Activated CD4-positive, CD25-positive, alpha-beta regulatory T cell treated with anti-CD3 and anti-CD28 coated beads, Interleukin-2, amount 50 U/mL, for 16 hours (primary cell): ENCODE data around the gene STX16.
A peak's percentile ranks its signal among the peaks of the same experiment; 100 is the strongest.

Experiments
- DNase-seq: peaks from one replicate; pipeline ENCODE4 v3.0.0-alpha.2; 2020; ENCODE audit warnings: low read depth, low spot score

Gene STX16, protein sequence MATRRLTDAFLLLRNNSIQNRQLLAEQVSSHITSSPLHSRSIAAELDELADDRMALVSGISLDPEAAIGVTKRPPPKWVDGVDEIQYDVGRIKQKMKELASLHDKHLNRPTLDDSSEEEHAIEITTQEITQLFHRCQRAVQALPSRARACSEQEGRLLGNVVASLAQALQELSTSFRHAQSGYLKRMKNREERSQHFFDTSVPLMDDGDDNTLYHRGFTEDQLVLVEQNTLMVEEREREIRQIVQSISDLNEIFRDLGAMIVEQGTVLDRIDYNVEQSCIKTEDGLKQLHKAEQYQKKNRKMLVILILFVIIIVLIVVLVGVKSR

DNA sequence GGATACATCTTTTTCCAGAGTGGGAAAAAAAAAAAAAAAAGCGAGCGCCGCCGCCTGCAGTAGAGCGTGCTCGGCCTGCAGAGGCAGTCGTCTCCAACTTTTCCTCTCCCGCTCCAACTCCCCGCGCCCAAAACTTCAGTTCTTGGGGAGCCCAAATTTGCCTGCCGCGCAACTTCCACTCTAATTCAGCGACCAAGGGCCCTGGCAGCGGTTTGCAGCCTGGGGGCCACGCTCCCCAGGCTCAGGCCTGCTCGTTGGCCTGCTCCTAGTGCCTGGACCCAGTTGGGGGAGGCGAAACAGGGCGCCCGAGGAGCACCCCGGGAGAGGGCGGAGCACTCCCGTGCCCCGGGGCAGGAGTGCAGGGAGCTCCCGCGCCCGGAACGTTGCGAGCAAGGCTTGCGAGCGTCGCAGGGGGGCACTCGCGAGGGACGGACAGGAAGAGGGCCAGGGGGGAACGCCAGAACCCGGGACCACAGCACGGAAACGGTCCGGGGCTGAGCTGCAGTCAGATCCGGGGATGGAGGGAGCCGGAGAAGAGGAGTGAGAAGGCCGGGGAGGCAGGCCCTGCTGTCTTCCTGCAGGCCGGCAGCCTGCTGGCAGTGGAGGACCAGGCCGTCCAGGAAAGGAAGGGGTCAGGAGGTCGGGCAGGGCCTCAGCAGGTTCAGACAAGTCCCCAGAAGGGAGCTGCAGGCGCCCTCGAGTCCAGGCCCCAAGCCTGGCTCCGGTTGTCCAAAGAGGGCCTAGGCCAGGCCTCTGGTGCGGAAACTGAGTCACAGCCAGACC lies at the start of gene STX16:
Gene STX16, plus strand, starts transcription at position 508 of the 783 bp plus-strand sequence. CDS start 724 bp downstream, outside the sequence.
- DNase-seq = peak; percentile 74

DNA sequence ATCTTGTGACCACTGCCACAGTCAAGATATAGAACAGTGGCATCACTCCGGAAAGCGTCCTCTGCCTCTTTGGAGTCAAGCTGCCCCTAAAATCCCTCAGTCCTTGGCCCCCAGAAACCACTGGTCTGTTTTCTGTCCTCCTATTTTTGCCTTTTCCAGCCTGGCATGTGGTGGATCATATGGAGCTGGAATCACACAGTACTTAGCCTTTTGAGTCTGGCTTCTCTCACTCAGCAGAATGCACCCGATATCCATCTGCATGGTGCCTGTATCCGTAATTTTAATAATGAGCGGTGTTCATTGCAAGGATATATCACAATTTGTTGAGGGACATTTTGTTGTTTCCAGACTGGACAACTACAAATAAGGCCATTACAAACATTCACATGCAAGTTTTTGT lies 49.0 kb upstream of the STX16 start:
- no peak for DNase-seq

DNA sequence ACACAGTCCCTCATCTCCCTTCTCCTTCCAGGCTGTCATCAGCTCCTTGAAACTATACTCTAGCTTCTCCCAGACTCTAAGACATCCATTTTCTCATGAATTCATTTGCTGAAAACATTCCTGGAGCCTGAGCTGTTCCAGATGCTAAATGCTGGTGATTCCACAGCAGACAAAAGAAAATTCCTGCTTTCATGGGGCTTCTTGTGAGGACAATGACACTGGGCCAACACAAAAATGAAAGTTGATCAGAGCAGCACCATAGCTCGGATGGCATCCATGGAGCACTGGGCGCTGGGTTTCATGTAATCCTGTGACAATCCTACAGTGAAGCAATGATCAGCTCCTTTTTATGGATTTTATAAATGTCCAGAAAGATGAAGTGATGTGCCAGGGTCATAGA lies 47.4 kb upstream of the STX16 start:
- no peak for DNase-seq

DNA sequence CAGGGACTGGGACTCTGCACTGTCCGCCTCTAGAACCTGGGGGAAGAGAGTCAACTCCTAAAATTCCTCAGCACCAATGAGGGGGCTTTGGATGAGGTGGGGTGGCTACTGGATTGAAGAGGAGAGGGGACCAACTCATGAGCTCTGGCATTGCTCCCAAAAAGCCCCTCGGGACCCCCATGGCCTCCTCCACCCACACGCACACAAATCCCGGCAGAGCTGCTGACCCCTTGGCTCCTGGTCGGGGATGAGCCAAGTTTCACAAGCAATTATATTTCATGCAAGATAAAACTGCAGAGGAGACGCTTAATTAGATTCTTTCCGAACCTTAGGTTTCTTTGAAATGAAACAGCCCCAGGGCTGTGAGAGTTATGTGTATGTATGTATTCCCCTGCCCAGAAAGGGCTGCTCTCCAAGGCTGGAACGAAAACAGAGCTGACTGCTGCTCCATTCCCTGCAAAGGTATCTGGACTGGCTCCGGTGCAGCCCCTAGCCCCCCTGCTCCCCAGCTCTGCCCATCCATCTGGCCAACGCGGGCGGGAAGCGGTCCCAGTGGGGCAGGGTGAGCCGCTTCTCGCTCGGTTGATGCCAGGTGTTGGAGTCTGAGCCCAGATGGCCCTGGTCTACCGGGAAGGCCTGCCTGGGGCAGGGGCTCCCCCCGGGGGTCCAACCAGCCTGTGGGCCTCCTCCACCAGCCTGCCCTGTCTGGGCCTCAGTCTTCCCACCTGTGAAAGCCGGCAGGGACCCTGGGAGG lies 46.8 kb upstream of the STX16 start:
- DNase-seq = no peak

DNA sequence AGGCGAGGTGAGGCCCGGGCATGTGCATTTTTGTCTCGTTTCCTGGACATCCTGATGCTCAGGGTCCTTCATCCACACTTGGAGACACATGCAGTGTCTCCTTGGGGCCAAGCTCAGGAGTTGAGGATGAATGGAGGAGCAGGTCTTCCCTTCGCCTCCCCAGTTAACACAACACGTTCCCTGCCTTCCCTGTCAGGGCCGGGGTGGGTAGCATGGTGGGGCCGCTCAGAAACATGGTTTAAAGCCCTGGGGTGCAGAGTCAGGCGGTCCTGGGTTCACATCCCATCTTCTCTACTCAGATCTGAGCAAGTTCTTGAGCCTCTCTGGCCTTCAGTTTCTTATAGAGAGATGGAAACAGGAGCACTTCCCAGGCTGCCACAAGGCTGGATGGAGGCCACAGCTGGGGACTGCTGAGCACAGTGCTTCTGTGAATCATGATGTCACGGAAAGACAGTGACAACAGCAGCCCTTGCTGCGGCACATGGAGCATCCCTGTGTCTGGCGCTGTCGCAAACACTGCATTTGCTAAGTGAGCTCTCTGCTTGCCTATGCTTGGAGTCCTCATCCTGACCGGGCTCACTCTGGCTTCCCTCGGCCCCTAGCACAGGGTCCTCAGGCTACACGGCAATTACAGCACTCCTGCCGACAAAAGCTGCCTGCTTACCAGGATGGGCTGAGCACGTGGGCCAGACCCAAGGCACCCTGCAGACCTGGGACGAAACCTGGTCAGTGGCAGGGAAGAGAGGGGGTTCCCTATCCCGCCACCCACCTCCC lies 45.6 kb upstream of the STX16 start:
- no peak for DNase-seq

DNA sequence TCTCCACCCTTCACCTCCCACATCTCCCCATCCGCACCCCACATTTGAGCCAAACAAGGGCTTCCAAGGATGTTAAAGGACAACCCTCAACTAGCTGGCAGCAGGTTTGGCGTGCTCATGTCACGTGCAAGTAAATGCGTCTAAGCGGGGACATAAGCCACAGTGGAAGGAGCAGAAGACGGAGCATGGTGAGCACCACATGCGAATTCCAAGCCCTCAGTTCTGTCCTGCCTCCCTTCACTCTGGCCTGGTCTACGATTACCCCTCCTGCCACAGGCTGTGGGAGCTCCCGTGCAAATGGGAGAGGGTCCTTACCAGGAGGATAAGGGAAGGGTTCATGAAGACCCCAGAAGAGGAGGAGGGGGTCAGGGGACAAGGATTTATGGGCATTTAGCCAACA lies 44.9 kb upstream of the STX16 start:
- no peak for DNase-seq

DNA sequence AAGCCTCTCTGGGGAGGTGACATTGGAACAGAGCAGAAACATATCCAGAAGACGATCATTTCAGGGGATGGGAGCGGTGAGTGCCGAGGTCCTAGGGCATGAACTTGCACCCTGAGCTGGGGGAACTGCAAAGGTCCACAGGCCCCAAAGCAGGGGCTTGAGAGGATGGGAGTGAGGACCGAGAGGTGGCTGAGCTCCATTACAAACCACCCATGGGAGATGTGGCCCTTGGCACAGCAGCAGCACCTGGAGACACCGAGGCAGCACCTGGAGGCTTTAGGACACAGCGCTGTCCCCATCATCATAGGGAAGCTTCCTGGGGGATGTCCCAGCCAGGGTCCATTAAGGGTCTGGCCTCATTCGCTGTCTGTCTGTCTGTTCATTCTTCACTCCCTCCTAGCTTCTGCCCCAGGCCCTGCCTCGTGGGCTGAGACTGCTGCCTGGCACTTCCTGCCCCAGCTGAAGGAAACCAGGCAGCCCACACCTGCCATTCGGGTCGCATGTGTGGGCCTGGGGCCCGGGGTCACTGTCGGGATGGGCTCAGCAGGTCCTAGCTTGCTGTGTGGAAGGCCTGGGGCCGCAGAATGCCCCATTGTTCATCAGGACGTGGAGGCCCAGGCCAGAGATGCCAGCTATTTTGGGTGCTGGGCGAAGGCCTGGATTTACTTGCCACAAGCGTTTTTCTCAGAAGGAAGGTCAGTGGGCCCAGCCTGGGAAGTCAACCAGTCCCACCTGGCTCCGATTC lies 42.8 kb upstream of the STX16 start:
- no peak for DNase-seq

DNA sequence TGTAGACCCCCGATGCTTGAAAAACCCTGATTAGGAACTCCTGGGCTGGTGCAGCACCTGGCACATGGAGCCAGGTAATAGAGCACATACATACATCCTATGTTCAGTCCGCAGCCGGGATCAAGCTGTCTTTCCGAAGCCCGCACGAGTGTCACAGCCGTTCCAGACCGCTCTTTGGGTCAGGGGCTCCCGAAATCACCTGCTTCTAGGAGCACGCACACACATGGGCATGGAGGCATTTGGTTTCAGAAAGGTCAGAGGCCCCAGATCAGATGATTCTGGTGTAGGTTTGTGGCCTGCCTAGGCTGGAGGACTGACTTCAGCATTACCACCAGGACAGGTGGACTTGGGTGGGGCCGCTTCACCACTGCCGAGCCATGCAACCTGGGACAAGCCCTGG lies 42.1 kb upstream of the STX16 start:
- no peak for DNase-seq

DNA sequence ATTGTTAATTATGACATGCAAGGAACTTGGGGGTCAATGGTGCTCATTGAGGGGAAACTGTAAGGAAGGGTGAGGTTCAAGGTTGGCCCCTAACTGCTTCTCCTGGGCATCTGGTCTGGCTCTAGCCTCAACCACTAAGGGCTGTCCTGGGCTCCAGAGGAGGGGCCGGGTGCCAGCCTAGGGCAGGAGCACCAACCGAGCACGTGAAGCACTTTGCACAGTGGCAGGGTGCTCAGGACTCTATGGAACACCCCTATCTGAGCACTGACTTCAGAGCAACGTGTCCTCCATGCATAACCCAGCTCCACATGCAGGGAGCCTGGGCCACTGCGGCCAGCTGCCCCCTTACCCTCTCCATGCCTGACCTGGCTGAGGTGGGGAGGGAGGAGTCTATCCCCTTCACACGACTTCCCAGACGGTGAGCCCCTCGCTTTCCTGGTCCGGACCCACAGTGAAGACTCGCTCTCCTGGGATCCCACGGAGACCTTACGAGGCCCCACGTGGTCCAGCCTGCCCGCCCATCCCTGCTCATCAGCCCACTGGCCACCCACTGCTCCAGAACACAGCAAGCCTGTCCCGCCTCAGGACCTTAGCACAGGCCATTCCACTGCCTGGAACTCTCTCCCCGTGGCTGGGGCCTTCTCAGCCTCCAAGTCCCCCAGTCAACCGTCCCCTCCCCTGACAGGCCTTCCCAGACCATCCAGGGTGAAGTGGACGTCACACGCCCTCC lies 40.8 kb upstream of the STX16 start:
- no peak for DNase-seq

DNA sequence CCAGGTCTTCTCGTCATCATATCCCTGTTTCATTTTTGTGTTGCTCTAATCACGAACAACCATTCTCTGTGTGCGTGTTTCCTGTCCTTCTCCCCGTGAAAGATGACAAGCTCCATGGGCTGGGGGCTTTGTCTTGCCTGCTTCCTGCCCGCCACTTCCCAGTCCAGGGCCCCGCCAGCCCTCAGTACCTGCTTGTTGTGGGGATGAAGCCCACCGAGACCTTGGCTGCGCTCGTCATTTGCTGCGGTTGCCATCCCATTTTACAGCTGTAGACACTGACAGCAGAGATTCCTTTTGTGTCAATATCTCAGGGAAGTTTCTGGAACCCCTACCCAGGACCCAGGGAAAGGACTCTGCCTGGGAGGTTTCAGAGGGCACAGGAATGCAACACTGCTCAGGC lies 40.3 kb upstream of the STX16 start:
- no peak for DNase-seq

DNA sequence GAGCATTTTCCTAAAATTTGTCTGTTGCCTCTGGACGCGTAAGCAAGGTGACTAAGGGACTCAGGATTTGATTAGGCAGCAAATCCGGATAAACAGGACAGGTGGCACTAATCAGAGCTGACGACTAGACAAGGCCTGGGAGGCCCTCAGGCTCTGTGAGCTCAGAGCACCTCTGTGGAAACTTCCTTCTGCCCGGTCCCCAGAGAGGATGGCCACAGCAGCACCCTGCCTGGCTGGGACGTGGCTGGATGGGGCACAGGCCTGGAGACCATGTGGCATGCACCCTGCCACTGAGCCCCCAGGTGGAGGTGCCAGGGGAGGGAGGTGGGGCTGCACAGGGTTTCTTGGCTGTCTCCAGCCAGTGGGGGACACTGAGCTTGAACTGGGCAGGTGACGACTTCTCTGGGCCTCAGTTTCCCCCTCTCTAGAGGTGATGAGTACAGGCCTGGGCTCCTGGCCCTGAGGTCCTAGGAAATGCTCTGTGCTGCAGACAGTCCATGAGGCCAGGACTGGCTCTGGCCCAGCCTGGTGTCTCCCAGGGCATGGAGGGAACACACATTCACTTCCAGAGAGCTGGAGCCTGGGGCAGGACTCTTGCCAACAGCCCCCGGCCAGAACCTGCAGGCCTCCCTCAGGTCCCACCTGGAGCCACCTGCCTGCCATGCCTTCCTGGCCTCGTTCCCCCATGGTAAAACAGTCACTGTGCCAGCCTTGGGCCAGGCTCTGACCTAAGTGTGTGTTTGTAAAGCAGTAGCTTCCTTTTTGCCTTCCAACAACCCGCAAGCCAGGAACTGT lies 39.6 kb upstream of the STX16 start:
- DNase-seq = no peak

DNA sequence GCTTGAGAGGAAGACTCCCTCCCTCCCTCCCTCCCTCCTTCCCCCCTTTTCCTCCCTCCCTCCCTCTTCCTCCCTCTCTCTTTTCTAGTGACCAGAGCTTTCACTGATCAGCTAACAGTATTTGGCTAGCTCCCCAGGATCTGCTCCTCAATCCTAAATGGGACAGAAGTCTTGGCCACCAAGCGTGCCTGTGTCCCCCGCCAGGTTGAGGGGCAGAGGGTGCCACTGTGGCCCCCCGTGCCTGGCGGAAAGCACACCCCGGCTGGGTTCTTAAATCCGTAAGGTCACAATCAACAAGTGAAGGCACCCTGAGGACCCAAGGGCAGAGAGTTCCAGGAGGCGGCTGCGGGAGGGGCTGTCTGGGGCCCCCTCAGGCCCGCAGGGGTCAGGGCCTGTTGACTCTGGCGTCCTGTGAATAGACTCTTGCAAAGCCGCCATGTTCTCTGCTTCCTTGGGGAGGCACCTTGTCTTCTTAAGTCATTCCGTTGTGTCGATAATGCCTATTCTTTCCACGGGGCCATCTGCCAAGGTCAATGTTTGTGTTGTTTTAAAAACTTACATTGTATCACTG lies 38.9 kb upstream of the STX16 start:
- no peak for DNase-seq

DNA sequence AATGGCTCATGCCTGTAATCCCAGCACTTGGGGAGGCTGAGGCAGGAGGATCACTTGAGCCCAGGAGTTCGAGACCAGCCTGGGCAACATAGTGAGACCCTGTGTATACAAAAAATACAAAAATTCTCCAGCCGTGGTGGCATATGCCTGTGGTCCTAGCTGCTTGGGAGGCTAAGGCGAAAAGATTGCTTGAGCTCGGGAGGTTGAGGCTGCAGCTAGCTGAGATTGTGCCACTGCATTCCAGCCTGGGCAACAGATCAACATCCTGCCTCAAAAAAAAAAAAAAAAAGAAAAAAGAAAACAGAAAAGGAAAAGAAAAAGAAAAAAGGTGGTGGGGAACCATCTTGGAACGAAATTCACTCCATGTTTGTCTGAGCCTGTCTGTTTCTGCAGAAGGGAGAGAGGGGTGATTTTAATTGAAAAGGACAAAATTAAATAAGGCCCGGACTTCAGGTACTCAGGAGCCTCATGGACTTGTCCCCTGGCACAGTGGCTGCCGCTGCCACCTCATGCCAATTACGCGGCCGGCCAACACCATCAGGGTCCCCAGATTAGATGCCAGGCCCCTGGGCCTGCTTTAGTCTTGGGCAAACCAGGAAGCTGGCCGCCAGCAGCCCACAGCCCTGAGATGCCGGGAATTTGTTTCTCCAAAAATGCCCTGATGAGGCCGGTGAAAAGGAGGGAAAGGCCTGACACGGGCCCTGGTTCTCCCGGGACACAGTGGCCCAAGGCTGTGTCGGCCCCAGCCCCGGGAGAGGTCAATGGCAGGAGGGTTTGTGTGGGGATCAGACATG lies 37.8 kb upstream of the STX16 start:
- DNase-seq = no peak

DNA sequence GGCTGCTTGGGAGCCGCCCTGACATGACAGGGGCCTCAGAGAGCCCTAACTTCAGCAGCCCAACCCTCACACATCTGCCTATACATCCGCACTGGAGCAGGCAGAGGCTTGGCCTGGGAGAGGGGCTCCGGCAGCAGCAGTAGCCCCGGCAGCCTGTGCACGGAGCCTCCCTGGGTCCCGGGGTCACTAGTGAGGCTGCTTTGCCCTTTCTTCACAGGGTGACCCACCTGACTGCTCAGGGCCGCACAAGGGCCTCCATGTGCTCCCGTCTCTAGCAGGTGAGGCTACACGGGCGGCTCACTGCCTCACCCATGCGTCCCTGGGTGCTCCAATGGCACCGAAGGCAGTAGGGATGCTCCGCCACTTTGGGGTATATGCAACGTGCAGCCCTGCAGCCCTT lies 36.7 kb upstream of the STX16 start:
- DNase-seq = no peak

DNA sequence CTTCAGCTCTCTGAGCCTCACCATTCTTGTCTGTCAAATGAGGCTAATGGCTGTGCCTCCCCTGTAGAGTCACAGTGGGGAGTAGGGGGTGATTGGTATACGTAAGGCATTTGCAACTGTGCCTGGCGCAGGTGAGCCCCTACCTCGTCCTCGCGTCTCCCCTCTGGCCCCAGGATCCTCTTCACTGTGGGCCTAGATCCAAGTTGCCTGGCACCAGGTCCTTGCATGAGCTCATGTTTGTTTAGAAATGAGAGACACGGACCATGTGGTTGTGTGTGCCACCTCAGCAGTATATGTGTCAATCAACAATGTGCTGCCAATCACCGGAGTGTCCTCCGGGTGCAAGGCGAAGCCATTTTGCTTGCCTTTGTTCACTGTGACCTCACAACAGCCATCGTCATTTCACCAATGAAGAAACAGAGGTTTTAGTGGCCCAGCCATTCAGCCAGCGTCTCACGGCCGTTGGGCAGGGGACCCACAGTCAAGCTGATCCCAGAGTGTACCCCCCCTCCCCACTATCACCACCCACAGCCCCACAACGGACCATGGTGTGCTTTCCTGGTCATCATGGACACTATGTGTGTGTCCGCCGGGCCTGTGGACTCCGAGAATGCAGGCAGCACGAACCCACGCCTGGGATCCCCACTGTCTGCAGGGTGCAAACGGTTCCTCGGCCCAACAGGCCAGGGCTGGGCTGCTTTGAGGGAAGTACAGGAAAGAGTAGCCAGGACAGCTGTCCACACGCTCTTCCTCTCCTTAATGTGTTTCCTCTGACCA lies 35.9 kb upstream of the STX16 start:
- no peak for DNase-seq

DNA sequence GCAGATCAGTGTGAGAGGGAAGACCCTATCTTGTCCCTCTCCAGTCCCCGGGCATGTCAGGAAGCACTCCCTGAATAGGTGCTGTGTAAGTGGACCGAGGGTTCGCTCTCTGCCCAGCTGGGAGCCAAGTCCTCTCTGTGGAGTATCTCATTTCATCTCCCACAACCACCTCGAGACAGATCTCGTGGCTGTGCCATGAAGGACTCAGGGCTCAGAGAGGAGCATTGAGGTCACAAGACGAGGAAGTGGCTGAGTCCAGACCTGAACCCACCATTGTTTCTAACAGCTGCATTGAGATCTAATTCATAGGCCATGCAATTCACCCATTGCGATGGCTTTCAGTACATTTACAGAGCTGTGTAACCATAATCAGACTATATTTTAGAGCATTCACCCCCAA lies 34.7 kb upstream of the STX16 start:
- DNase-seq = no peak

DNA sequence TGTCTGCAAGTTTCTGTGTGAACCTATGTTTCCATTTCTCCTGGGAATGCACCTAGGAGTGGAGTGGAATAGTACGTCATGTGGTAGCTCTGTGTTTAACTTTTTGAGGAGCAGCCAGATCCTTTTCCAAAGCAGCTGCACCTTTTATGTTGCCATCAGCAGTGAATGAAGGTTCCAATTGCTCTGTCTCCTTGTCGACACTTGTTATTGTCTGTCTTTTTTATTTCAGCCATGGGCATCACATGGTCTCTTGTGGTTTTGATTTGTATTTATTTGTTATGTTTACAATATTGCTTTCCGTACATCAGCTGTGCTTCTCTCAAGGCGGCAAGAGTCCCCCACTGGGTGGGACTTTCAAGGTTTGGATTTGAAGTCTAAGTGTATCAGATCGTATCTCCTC lies 33.9 kb upstream of the STX16 start:
- no peak for DNase-seq
